Measurements from ENCODE around the gene BCAR1.

Gene BCAR1

DNA sequence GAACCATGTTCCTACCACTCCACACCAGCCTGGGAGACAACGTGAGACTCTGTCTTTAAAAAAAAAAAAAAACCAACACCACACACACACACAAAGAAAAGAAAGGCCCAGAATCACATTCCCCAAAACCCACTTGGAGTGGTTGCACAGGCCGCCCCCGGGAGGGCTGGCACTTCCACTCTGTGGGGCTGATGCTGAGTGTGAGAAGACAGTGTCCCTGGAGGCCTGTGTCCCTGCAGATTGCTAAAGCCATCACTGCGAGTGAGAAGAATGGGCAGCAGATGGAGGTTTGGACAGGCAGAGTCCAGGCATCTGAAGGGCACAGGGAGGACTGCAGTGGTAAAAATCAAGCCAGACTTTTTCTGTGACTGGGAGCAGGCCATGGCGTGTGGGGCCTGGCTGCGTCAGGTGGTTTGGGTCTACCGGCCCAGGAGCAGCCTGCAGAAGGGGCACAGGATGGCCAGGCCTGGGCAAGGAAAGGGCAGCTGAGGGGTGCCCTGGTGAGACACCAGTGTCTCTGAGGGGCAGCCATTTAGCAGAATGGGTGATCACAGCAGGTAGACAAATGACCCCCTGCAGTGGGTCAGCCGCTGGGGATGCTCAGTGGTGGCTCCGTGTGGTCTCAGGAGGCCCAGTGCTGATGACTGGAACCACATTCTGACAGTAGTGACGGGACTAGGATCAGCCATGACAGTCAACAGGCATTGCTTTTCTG, 57.5 kb downstream of the BCAR1 start:
- Mint-ChIP-seq H3K36me3 (ENCODE audit: low read depth) (no peaks in the 10 kb centered on the region), H3K4me1 (ENCODE audit: low read depth) (no peaks in the 10 kb centered on the region), H3K9me3 (no peaks in the 10 kb centered on the region), H3K27me3 (peaks cover 84% of the 10 kb centered on the region), H3K4me3 (no peak overlapping the region), H3K27ac (no peak overlapping the region)
- intact Hi-C loops (cut with micrococcal nuclease): no loop called here

DNA sequence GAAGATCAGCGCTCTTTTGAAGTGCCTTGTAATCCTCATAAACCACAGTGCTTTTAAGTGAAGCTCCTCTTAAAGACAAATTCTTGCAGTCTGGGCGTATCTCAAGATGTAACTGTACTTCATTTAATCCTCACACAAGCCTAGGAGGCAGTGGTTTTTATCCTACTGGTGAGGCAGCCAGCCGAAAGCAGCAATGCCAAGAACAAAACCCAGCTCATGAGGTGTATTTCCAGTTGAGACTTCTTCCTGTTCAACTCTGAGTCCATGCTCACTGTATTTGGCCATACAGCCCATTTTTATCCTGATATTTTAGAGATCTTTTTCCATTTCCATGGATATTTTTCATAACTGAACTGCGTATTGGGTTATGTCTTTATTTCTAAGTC, 58.2 kb downstream of the BCAR1 start:
- no peaks in the 10 kb centered on the region for H3K4me1 Mint-ChIP-seq (ENCODE audit: low read depth)
- H3K27ac Mint-ChIP-seq: no peak overlapping the region
- H3K27me3 Mint-ChIP-seq: peaks cover 85% of the 10 kb centered on the region
- intact Hi-C loops (cut with micrococcal nuclease): no loop called here
- no peaks in the 10 kb centered on the region for H3K9me3 Mint-ChIP-seq
- H3K36me3 Mint-ChIP-seq (ENCODE audit: low read depth): no peaks in the 10 kb centered on the region
- no peak overlapping the region for H3K4me3 Mint-ChIP-seq

GRCh38 chr16:75192606-75193264, 58.7 kb downstream of the BCAR1 start:
- H3K9me3 Mint-ChIP-seq: no peaks in the 10 kb centered on the region
- intact Hi-C loops (cut with micrococcal nuclease): no loop called here

DNA sequence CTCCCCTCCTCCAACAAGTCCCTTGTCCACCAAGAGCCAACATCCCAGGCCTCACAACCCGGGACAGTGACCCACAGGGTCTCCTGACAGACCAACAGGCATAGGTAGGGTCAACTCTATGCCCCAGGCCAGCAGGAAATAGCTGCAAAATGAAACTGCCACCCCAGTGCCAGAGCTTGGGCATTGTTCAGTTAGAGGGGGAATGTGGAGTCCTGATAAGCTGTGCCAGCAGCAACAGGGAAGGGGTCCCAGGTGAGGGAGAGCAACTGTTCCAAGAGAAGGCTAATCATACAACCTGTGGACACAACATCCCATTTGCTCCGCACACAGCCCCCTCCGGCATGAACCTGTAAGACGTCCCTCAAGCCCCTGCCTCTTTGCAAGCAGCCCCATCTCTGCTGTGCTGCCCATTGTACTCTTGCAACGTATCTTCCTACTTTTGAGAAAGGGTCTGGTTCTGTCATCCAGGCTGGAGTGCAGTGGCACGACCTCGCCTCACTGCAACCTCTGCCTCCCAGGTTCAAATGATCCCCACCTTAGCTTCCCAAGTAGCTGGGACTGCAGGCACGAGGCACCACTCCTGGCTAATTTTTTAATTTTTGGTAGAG, 61.7 kb downstream of the BCAR1 start:
- Mint-ChIP-seq H3K27me3 (peaks cover 68% of the 10 kb centered on the region), H3K27ac (no peak overlapping the region)
- intact Hi-C loops (cut with micrococcal nuclease): no loop called here

More at GRCh38 chr16:75192606-75193264, 58.7 kb downstream of the BCAR1 start:
- Mint-ChIP-seq H3K4me3 (no peak overlapping the region), H3K4me1 (ENCODE audit: low read depth) (no peaks in the 10 kb centered on the region), H3K27ac (no peak overlapping the region), H3K27me3 (peaks cover 82% of the 10 kb centered on the region), H3K36me3 (ENCODE audit: low read depth) (no peaks in the 10 kb centered on the region)

DNA sequence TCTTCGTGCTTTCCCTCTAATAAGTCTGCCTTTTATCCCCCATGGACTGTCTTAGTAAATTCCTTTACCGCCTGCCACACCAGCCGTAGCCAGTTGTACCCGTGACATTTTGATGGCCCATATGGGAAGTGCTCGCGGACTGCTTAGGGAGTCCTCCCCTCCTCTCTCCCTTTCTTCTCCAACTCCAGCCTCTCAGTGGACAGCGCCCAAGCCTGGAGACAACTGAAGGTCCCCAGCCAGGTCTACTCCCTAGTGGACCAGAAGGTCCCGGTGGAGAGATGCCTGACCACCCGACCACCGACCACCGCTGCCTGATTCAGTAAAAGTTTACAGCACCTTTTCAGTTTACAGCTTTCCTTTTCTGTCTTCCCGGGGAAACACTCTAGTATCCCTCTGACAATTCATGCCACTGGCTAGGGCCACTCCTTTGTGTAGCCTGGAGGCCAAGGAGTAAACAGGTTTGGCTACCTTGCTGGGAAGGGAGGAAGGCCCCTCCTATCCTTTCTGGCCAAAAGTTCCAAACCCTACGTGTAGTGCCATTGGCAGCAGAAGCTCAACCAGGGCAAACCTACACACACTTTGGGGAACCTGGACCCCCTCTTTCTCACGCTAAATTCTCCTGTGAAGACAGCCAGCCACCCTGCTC, 62.5 kb downstream of the BCAR1 start:
- H3K27me3 Mint-ChIP-seq: peaks cover 63% of the 10 kb centered on the region
- H3K4me3 Mint-ChIP-seq: no peak overlapping the region
- H3K36me3 Mint-ChIP-seq (ENCODE audit: low read depth): no peaks in the 10 kb centered on the region
- H3K9me3 Mint-ChIP-seq: peaks cover 7% of the 10 kb centered on the region
- no peaks in the 10 kb centered on the region for H3K4me1 Mint-ChIP-seq (ENCODE audit: low read depth)
- H3K27ac Mint-ChIP-seq: no peak overlapping the region
- intact Hi-C loops (cut with micrococcal nuclease): no loop called here

More for the DNA sequence above, 61.7 kb downstream of the BCAR1 start:
- Mint-ChIP-seq H3K36me3 (ENCODE audit: low read depth) (no peaks in the 10 kb centered on the region), H3K9me3 (peaks cover 7% of the 10 kb centered on the region), H3K4me1 (ENCODE audit: low read depth) (no peaks in the 10 kb centered on the region), H3K4me3 (no peak overlapping the region)

GRCh38 chr16:75181630-75182029, 69.8 kb downstream of the BCAR1 start:
- no peaks in the 10 kb centered on the region for H3K36me3 Mint-ChIP-seq (ENCODE audit: low read depth)
- H3K9me3 Mint-ChIP-seq: peaks cover 47% of the 10 kb centered on the region
- intact Hi-C loops (cut with micrococcal nuclease): no loop called here
- H3K4me3 Mint-ChIP-seq: no peak overlapping the region
- H3K27me3 Mint-ChIP-seq: peaks cover 29% of the 10 kb centered on the region
- no peak overlapping the region for H3K27ac Mint-ChIP-seq
- peaks cover 5% of the 10 kb centered on the region for H3K4me1 Mint-ChIP-seq (ENCODE audit: low read depth)

DNA sequence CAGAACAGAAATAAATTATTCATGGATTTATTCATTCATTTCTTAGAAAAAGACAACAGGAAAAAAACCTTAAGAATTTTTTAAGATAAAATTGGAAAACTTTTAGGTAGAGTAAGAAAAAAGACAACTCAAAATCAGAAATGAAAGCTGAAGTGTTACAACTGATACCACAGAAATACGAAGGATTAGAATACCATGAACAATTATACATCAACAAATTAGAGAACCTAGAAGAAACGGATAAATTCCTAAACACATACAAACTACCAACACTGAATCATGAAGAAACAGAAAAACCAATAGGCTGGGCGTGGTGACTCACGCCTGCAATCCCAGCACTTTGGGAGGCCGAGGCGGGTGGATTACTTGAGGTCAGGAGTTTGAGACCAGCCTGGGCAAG, 72.2 kb downstream of the BCAR1 start:
- peaks cover 65% of the 10 kb centered on the region for H3K9me3 Mint-ChIP-seq
- no peaks in the 10 kb centered on the region for H3K36me3 Mint-ChIP-seq (ENCODE audit: low read depth)
- H3K4me1 Mint-ChIP-seq (ENCODE audit: low read depth): peaks cover 5% of the 10 kb centered on the region

More for the DNA sequence above, 72.2 kb downstream of the BCAR1 start:
- no peak overlapping the region for H3K4me3 Mint-ChIP-seq
- H3K27me3 Mint-ChIP-seq: peaks cover 17% of the 10 kb centered on the region
- intact Hi-C loops (cut with micrococcal nuclease): no loop called here
- H3K27ac Mint-ChIP-seq: no peak overlapping the region
